GM19455 (cell line): Measurements from ENCODE around the gene GPR162.

Experiments
- ATAC-seq: cut with Tn5 transposase; IDR thresholded peaks from one replicate; pipeline ENCODE4 v1.9.1; 2021; ENCODE audit not compliant: unreplicated experiment

Gene GPR162

DNA sequence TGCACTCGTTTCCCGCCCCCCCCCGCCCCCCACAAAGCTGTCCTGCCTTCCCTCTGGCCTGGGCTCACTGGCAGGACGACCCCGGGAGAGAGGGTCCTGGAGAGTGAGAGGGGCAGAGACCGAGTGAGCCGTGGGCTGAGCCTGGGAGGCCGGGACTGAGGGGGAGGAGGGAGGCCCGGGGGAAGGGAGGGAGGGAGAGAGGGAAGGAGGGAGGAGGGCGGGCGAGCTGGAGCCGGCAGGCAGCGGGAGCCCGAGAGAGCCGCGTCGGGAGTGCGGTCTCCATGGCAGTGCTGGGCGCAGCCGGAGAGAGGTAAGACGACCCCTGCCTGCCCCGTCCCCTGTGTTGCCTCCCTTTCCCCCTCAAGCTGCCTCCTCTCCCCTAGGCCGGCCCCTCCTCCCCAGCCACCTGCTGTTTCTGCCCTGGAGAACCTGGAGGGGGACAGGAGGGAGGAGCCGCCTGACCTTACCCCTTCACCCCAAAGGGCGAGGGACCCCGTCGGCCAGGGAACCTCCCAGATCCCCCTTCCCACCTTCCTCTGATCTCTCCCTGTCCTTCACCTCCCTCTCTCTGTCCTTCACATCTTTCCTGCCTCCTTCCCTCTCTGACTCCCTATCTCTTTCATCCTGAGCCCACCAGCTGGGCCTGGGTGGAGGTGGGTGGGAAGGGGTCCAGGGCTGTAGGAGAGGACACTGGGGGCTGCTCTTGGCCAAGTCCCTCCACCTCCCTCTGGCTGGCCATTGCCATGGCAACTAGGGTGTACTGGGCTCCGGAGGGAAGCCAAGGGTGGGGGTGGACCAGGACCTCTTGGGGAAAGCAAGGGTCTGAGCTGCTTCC lies at the start of gene GPR162:
Gene GPR162 (plus strand): TSS at position 231 of the 835 bp plus-strand sequence. CDS start 2,078 bp downstream, outside the sequence.
- ATAC-seq: no peak

DNA sequence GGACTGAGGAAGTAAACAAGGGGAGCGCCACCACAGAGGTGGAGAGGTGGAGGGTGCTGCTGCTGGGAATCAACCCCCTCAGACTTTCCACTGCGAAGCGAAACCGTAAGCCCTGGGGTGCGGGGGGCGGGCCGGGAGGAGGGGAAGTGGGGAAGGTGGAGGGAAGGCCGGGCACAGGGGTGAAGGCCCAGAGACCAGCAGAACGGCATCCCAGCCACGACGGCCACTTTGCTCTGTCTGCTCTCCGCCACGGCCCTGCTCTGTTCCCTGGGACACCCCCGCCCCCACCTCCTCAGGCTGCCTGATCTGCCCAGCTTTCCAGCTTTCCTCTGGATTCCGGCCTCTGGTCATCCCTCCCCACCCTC lies 49.3 kb upstream of the GPR162 start, which contains the start of gene LAG3:
Gene LAG3 (plus strand): TSS at position 190 of the 365 bp plus-strand sequence. CDS start 333 bp downstream, outside the sequence.
- ATAC-seq: no peak

DNA sequence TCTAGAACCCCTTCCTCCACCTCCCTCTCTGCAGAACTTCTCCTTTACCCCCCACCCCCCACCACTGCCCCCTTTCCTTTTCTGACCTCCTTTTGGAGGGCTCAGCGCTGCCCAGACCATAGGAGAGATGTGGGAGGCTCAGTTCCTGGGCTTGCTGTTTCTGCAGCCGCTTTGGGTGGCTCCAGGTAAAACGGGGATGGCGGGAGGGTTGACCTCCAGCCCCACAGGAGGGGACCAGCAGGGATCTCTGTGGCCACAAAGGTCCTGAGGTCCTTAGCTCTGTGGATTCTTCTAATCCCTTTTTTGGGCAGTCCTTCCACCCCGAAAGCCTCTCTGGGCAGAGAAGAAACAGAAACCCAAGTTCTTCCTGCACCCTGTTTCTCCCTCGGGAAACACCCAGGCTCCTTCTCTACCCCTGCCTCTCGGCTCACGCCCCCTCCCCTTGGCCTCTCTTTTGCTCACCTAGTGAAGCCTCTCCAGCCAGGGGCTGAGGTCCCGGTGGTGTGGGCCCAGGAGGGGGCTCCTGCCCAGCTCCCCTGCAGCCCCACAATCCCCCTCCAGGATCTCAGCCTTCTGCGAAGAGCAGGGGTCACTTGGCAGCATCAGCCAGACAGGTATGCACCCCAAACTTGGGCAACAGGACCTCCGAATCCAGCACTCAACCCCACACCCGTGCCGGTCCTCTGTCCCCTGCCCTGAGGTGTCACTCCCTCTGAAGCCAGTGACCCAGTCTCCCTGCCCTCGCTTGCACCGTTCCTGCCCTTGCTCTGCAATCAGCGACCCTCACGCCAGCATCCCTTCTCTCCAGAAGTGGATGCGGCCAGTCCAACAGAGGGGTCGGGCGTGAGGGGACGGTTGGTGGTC lies 48.7 kb upstream of the GPR162 start:
- no peak for ATAC-seq

GRCh38 chr12:6773590-6774351 lies 47.9 kb upstream of the GPR162 start:
- no peak for ATAC-seq

DNA sequence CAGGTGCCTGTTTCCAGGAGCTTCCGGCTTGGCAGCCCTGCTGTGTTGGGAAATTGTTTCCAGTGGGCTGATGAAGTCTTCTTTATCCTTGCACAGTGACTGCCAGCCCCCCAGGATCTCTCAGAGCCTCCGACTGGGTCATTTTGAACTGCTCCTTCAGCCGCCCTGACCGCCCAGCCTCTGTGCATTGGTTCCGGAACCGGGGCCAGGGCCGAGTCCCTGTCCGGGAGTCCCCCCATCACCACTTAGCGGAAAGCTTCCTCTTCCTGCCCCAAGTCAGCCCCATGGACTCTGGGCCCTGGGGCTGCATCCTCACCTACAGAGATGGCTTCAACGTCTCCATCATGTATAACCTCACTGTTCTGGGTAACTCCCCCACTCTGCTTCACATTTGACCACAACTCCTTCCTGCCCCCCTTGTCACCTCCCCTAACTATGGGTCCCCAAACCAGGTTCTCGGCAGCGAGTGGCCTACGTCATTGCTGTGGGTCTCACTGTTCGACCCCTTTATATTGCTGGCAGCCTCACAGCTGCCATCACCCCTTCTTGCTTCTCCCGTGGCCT lies 47.0 kb upstream of the GPR162 start:
- no peak for ATAC-seq

GRCh38 chr12:6775185-6776174 lies 46.1 kb upstream of the GPR162 start:
- no peak for ATAC-seq

DNA sequence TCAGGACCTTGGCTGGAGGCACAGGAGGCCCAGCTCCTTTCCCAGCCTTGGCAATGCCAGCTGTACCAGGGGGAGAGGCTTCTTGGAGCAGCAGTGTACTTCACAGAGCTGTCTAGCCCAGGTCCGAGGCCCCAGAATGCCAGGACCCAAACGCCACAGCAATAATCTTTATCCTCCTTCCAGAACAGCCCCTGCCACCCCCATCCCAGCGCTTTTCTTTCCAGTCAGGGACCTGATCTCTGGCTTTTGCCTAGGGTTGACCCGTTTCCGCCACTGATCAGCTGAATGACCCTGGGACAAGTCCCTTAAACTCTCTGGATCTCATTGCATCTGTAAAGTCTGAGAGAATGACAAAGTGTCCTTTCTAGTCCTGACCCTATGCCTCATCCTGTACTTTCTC lies 44.2 kb upstream of the GPR162 start:
- ATAC-seq: no peak

GRCh38 chr12:6778217-6778573 lies 43.4 kb upstream of the GPR162 start:
- no peak for ATAC-seq

DNA sequence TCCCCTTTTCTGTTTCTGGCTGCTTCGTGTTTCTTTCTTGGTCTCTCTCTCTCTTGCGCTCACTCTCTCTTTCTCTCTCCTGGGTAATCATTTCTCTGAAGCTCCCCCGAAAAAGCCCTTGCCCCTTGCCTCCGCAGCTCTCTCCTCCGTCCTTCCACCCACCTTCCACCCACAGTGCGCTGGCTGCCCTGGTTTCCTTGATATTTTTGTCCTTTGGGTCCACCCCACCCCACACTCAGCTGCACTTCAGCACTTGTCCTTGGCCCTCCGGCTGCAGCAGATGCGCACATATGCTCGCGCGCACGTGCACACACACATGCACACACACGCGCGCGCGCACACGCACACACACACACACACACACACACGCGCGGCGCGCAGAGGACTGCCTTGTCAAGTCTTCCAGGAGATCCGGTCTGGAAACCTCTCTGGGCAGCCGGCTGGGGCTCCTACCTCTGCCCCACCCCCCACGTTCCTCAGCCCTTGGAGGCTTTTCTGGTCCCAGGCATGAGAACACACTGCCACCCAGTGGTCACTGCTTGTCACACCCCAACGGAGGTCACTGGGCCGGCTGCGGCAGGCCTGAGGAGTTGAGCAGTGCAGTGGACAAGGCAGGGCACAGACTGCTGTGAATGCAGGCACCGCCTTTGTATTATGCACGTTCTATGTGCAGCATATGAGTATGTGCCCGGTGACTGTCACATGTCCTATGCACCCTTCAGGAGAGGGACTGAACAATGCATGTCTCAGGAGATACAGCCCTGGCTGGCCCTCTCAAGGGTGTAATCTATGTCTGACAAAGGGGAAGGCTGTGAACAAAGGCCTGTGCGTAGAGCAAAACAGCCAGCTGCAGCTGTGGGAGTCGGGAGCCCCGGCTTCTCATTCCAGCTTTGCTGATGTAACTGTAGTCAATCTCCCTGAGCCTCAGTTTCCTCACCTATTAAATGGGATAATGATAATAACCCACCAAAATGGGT lies 42.8 kb upstream of the GPR162 start:
- ATAC-seq: peak; percentile 82

- ATAC-seq: no peak
Observed at GRCh38 chr12:6779708-6780432, 41.8 kb upstream of the GPR162 start.

- no peak for ATAC-seq
Observed at GRCh38 chr12:6780573-6780972, 41.0 kb upstream of the GPR162 start.

DNA sequence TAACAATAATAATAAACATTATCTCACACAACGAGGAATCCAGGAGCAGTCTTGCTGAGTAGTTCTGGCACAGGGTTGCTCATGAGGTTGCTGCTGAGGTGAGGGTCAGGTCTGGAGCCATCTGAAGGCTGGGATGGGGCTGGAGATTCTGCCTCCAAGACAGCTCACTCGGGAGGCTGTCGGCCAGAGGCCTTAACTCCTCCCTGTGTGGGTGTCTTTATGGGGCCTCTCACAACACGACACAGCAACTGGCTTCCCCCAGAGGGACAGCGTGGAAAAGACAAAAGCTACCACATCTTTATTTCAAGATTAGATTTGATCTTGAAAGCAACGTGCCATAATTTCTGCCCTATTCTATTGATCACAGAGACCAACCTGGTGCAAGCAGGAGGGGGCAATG lies 39.5 kb upstream of the GPR162 start:
- ATAC-seq: no peak

- ATAC-seq: no peak
Observed at GRCh38 chr12:6782850-6783566, 38.6 kb upstream of the GPR162 start.

DNA sequence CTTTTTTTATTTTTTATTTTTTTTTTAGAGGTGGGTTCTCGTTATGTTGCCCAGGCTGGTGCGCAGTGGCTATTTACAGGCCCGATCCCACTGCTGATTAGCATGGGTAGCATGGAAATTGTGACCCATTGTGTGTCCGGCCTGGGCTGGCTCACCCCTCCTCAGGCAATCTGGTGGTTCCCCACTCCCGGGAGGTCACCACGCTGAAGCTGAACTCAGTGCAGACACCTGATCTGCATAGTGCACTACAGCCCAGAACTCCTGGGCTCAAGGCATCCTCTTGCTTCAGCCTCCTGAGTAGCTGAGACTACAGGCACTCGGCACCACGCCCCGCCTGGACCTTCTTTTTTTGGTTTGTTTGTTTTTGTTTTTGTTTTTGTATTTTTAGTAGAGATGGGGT lies 37.8 kb upstream of the GPR162 start:
- no peak for ATAC-seq

DNA sequence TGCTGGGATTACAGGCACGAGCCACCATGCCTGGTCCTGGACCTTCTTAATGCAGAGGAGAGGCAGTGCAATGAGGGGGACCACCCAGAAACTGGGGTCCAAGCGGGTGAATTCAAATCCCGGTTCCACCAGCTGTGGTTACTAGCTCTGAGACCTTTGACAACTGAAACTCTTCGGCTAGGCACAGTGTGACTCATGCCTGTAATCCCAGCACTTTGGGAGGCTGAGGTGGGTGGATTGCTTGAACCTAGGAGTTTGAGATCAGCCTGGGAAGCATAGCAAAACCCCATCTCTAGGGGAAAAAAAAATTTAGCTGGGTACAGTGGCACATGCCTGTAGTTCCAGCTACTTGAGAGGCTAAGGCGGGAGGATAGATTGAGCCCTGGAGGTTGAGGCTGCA lies 37.3 kb upstream of the GPR162 start:
- ATAC-seq: no peak

- no peak for ATAC-seq
Observed at GRCh38 chr12:6784761-6785160, 36.9 kb upstream of the GPR162 start.

GRCh38 chr12:6786416-6787094 lies 35.1 kb upstream of the GPR162 start:
- no peak for ATAC-seq
